OCI-LY1 (cell line): ENCODE data around the gene SMYD5.

Experiments used
- H2AFZ ChIP-seq: fragments of 200-600 bp; sonication (generic), shearing (Covaris generic); 2 replicates; pipeline ENCODE4 v1.6.0; 2014; ENCODE audit warnings: antibody characterized with exemption, mild to moderate bottlenecking, low read length
- H3F3A ChIP-seq: fragments of 200-600 bp; sonication (generic), shearing (Covaris generic); 2 replicates; pipeline ENCODE4 v1.6.0; 2014; ENCODE audit warnings: mild to moderate bottlenecking, antibody characterized with exemption, low read length, moderate library complexity; ENCODE audit not compliant: insufficient read depth
- H3K27ac ChIP-seq: fragments of 200-600 bp; sonication (generic); 2 replicates; pipeline ENCODE4 v1.5.1; 2014; ENCODE audit warnings: low read length, mixed run types, mild to moderate bottlenecking, low read depth; ENCODE audit not compliant: poor library complexity, severe bottlenecking
- H3K27me3 ChIP-seq: fragments of 200-600 bp; sonication (generic); 2 replicates; pipeline ENCODE4 v1.6.0; 2014; ENCODE audit warnings: antibody characterized with exemption, mild to moderate bottlenecking, low read length, moderate library complexity; ENCODE audit not compliant: insufficient read depth
- H3K36me3 ChIP-seq: fragments of 200-600 bp; sonication (generic); 2 replicates; pipeline ENCODE4 v1.6.1; 2014; ENCODE audit warnings: mild to moderate bottlenecking, antibody characterized with exemption, low read length, moderate library complexity, mixed read lengths; ENCODE audit not compliant: insufficient read depth
- H3K4me1 ChIP-seq: fragments of 200-600 bp; sonication (generic); 2 replicates; pipeline ENCODE4 v1.5.1; 2014; ENCODE audit warnings: mild to moderate bottlenecking, low read length, moderate library complexity; ENCODE audit not compliant: insufficient read depth, severe bottlenecking
- H3K4me2 ChIP-seq: fragments of 200-600 bp; sonication (generic), shearing (Covaris generic); 2 replicates; pipeline ENCODE4 v1.6.1; 2014; ENCODE audit warnings: low read length
- H3K4me3 ChIP-seq: fragments of 200-600 bp; sonication (generic); 2 replicates; pipeline ENCODE4 v1.5.1; 2014; ENCODE audit warnings: low read length, low read depth, mild to moderate bottlenecking, mixed read lengths; ENCODE audit not compliant: poor library complexity, severe bottlenecking
- H3K79me2 ChIP-seq: fragments of 200-600 bp; shearing (Covaris generic); 2 replicates; pipeline ENCODE4 v1.6.1; 2016; ENCODE audit warnings: mixed run types, low read length, mixed read lengths; ENCODE audit not compliant: insufficient read depth
- H3K9ac ChIP-seq: fragments of 200-600 bp; sonication (generic), shearing (Covaris generic); 2 replicates; pipeline ENCODE4 v1.6.1; 2014; ENCODE audit warnings: mild to moderate bottlenecking, low read length, mixed read lengths
- H3K9me2 ChIP-seq: fragments of 200-600 bp; sonication (generic), shearing (Covaris generic); 2 replicates; pipeline ENCODE4 v1.6.1; 2014; ENCODE audit warnings: low read depth, mild to moderate bottlenecking, low read length, mixed read lengths
- H3K9me3 ChIP-seq: fragments of 200-600 bp; shearing (Covaris generic); 2 replicates; pipeline ENCODE4 v1.6.1; 2014; ENCODE audit warnings: low read length, mixed read lengths
- H4K20me1 ChIP-seq: fragments of 200-600 bp; sonication (generic), shearing (Covaris generic); 2 replicates; pipeline ENCODE4 v1.6.0; 2016; ENCODE audit warnings: mild to moderate bottlenecking, low read length; ENCODE audit not compliant: insufficient read depth
- CTCF ChIP-seq: fragments of 200-600 bp; sonication (generic), shearing (Covaris generic); IDR thresholded peaks from 2 replicates; pipeline ENCODE4 v1.5.1; 2017; ENCODE audit warnings: mild to moderate bottlenecking, antibody characterized with exemption, low read length, moderate library complexity, mixed read lengths
- EZH2 ChIP-seq: fragments of 200-600 bp; sonication (generic), shearing (Covaris generic); IDR thresholded peaks from 2 replicates; pipeline ENCODE4 v1.8.0; 2017; ENCODE audit warnings: borderline replicate concordance, mixed run types, mild to moderate bottlenecking, antibody characterized with exemption, low read length, moderate library complexity, mixed read lengths

SMYD5 gene

GRCh38 chr2:73212448-73213176 lies 1.4 kb upstream of the SMYD5 start:
- Histone ChIP-seq H3K9ac (no peak overlapping the region), H2AFZ (0 out of 2 replicates have a peak overlapping the region, but pooled peaks have one; percentile 9), H3K4me1 (peaks cover 26% of the 10 kb centered on the region), H4K20me1 (no peaks in the 10 kb centered on the region), H3K4me3 (no peak overlapping the region), H3K36me3 (no peaks in the 10 kb centered on the region), H3K27ac (no peak overlapping the region), H3F3A (no peaks in the 10 kb centered on the region), H3K9me2 (no peaks in the 10 kb centered on the region), H3K27me3 (0 out of 2 replicates have a peak, but pooled peaks cover 2% of the 10 kb centered on the region), H3K9me3 (no peaks in the 10 kb centered on the region), H3K4me2 (0 out of 2 replicates have a peak overlapping the region, but pooled peaks have one; percentile 13), H3K79me2 (peaks cover 8% of the 10 kb centered on the region)
- TF ChIP-seq CTCF (peak; percentile 90), EZH2 (no peak)

- Histone ChIP-seq H3K9me3 (no peaks in the 10 kb centered on the region), H2AFZ (no peak overlapping the region), H3K27me3 (no peaks in the 10 kb centered on the region), H3K9ac (peak overlapping the region; percentile 76; the same call in 1 of the 2 replicates), H3K4me3 (peak overlapping the region; percentile 83), H3K79me2 (peaks cover 8% of the 10 kb centered on the region), H3K4me1 (peaks cover 26% of the 10 kb centered on the region), H3K27ac (no peak overlapping the region), H3F3A (no peaks in the 10 kb centered on the region), H3K9me2 (no peaks in the 10 kb centered on the region), H3K36me3 (no peaks in the 10 kb centered on the region), H3K4me2 (peak overlapping the region; percentile 77), H4K20me1 (no peaks in the 10 kb centered on the region)
- no peak for TF ChIP-seq EZH2
- TF ChIP-seq CTCF, result no peak
These were observed 1.2 kb downstream of the SMYD5 start for GRCh38 chr2:73215254-73215653.

GRCh38 chr2:73217160-73217559 lies 3.1 kb downstream of the SMYD5 start:
- peaks cover 15% of the 10 kb centered on the region for H3K36me3 ChIP-seq
- no peaks in the 10 kb centered on the region for H4K20me1 ChIP-seq
- TF ChIP-seq CTCF (no peak), EZH2 (no peak)
- peaks cover 26% of the 10 kb centered on the region for H3K4me1 ChIP-seq
- no peaks in the 10 kb centered on the region for H3K9me3 ChIP-seq
- H3K9me2 ChIP-seq, result no peaks in the 10 kb centered on the region
- H3K4me2 ChIP-seq, result no peak overlapping the region
- H3F3A ChIP-seq, result no peaks in the 10 kb centered on the region
- H3K4me3 ChIP-seq, result no peak overlapping the region
- H3K9ac ChIP-seq, result no peak overlapping the region
- no peaks in the 10 kb centered on the region for H3K27me3 ChIP-seq
- H2AFZ ChIP-seq, result no peak overlapping the region
- peaks cover 8% of the 10 kb centered on the region for H3K79me2 ChIP-seq
- H3K27ac ChIP-seq, result no peak overlapping the region
